Spinal cord (tissue), 10 donors: ENCODE data around the gene STX12. TPM values are rescaled to one million over a fixed set of nuclear protein-coding genes. Genes with fewer than 3 reads are reported as not detected.
A peak's percentile ranks its signal among the peaks of the same experiment; 100 is the strongest.
"Not testable (repeated sequence)": the region's sequence is repeated elsewhere in the genome, so short reads cannot be mapped to it uniquely, and the experiment has no call there.

Experiments
- DNase-seq, 6 donors: peaks; one replicate each; pipeline versions ENCODE4 v3.0.0 to v3.0.0-alpha.2; 2013 to 2015; ENCODE audit warnings: low spot score in 6 of 6, low read depth in 4 of 6
- H3K27ac ChIP-seq: one replicate; pipeline ENCODE4 v1.5.1; 2013; ENCODE audit warnings: low read depth, low read length, control low read depth
- H3K27me3 ChIP-seq: one replicate; pipeline ENCODE4 v1.6.1; 2013; ENCODE audit warnings: low read length; ENCODE audit not compliant: control insufficient read depth, insufficient read depth
- H3K36me3 ChIP-seq: one replicate; pipeline ENCODE4 v1.6.1; 2013; ENCODE audit warnings: low read length; ENCODE audit not compliant: control insufficient read depth, insufficient read depth
- H3K4me1 ChIP-seq: one replicate; pipeline ENCODE4 v1.6.1; 2013; ENCODE audit warnings: low read length; ENCODE audit not compliant: control insufficient read depth, insufficient read depth
- H3K4me3 ChIP-seq: one replicate; pipeline ENCODE4 v1.5.1; 2013; ENCODE audit warnings: low read depth, low read length, control low read depth
- H3K9me3 ChIP-seq: one replicate; pipeline ENCODE4 v1.6.1; 2013; ENCODE audit warnings: low read length; ENCODE audit not compliant: control insufficient read depth, insufficient read depth
- WGBS: methylation state at CpG from one replicate; pipeline ENCODE4 v1.1.5; 2013; ENCODE audit warnings: missing lambda C conversion rate; ENCODE audit not compliant: insufficient coverage; 5-methylcytosine and 5-hydroxymethylcytosine counted together
- polyA plus RNA-seq, 2 donors: library from polyadenylated mRNA; unstranded; fragments of 120-200 nt; gene quantifications; one replicate each; pipeline ENCODE4 v1.2.1, GENCODE V29; 2013; ENCODE audit not compliant: insufficient read length in 2 of 2
- total RNA-seq, 2 donors: library from RNA; depleted of rRNA in 1 of 2; stranded (reverse); fragments of 120-200 nt in 1 of 2; fragments of >200 nt in 1 of 2; gene quantifications; one replicate each; pipeline versions ENCODE4 v1.2.3 to v1.2.4, GENCODE V29; 2013 to 2014
- donor health status: healthy.

STX12 gene
- total and polyA plus RNA-seq, 4 donors: 74.3 to 139 (median 107) TPM

- Histone ChIP-seq H3K27me3 (no peaks in the 10 kb centered on the region), H3K27ac (peak overlapping the region; percentile 85), H3K4me1 (peaks cover 3% of the 10 kb centered on the region), H3K4me3 (peak overlapping the region; percentile 74), H3K9me3 (no peaks in the 10 kb centered on the region), H3K36me3 (no peaks in the 10 kb centered on the region)
- WGBS: no CpG with 5 or more reads among the region's 3 CpGs
- DNase-seq: peak in 1 of 6 donors; percentile 9
These were observed 917 bp downstream of the STX12 start for GRCh38 chr1:27773826-27774445.

GRCh38 chr1:27774654-27775053 lies 1.6 kb downstream of the STX12 start:
- no peaks in the 10 kb centered on the region for H3K36me3 ChIP-seq
- peaks cover 3% of the 10 kb centered on the region for H3K4me1 ChIP-seq
- no peaks in the 10 kb centered on the region for H3K27me3 ChIP-seq
- no peak overlapping the region for H3K4me3 ChIP-seq
- WGBS: no CpG with 5 or more reads among the region's 2 CpGs
- no peaks in the 10 kb centered on the region for H3K9me3 ChIP-seq
- DNase-seq: no peak
- H3K27ac ChIP-seq: no peak overlapping the region

- not testable (repeated sequence) for H3K9me3 ChIP-seq, H3K27me3 ChIP-seq, H3K4me1 ChIP-seq, DNase-seq, H3K27ac ChIP-seq, H3K4me3 ChIP-seq, H3K36me3 ChIP-seq
- WGBS: no CpG with 5 or more reads among the region's 3 CpGs
These were observed 2.3 kb downstream of the STX12 start for GRCh38 chr1:27775336-27775735.

- DNase-seq, H3K27ac ChIP-seq, H3K4me1 ChIP-seq, H3K9me3 ChIP-seq, H3K4me3 ChIP-seq, H3K36me3 ChIP-seq, H3K27me3 ChIP-seq: not testable (repeated sequence)
These were observed 3.3 kb downstream of the STX12 start for GRCh38 chr1:27776276-27776675.

- WGBS: 100% methylated on average over 3 of the region's 3 CpGs
- Histone ChIP-seq H3K36me3 (peaks cover 2% of the 10 kb centered on the region), H3K4me3 (no peak overlapping the region), H3K27me3 (no peaks in the 10 kb centered on the region), H3K27ac (no peak overlapping the region), H3K4me1 (peaks cover 3% of the 10 kb centered on the region), H3K9me3 (no peaks in the 10 kb centered on the region)
- DNase-seq: no peak
These were observed 5.0 kb downstream of the STX12 start for GRCh38 chr1:27778056-27778455.

GRCh38 chr1:27779122-27779521 lies 6.1 kb downstream of the STX12 start:
- 89% methylated on average over 4 of the region's 4 CpGs for WGBS

GRCh38 chr1:27782950-27783349 lies 9.9 kb downstream of the STX12 start:
- no peaks in the 10 kb centered on the region for H3K27me3 ChIP-seq

More at GRCh38 chr1:27779122-27779521, 6.1 kb downstream of the STX12 start:
- Histone ChIP-seq H3K4me3 (no peak overlapping the region), H3K27ac (no peak overlapping the region), H3K27me3 (no peaks in the 10 kb centered on the region), H3K9me3 (no peaks in the 10 kb centered on the region), H3K36me3 (peaks cover 2% of the 10 kb centered on the region), H3K4me1 (peaks cover 3% of the 10 kb centered on the region)
- DNase-seq: no peak

GRCh38 chr1:27784700-27785099 lies 11.7 kb downstream of the STX12 start:
- Histone ChIP-seq H3K27me3 (no peaks in the 10 kb centered on the region), H3K4me3 (no peak overlapping the region), H3K9me3 (no peaks in the 10 kb centered on the region), H3K27ac (no peak overlapping the region), H3K4me1 (peaks cover 10% of the 10 kb centered on the region), H3K36me3 (peaks cover 2% of the 10 kb centered on the region)
- WGBS: no CpG with 5 or more reads among the region's 1 CpG
- DNase-seq: no peak

More at GRCh38 chr1:27782950-27783349, 9.9 kb downstream of the STX12 start:
- no peak overlapping the region for H3K4me3 ChIP-seq
- WGBS: 67% methylated on average over 1 of the region's 3 CpGs
- H3K36me3 ChIP-seq: peaks cover 2% of the 10 kb centered on the region
- peaks cover 2% of the 10 kb centered on the region for H3K4me1 ChIP-seq
- H3K9me3 ChIP-seq: no peaks in the 10 kb centered on the region
- no peak overlapping the region for H3K27ac ChIP-seq
- no peak for DNase-seq

- Histone ChIP-seq H3K4me3 (no peak overlapping the region), H3K4me1 (peaks cover 10% of the 10 kb centered on the region), H3K27me3 (no peaks in the 10 kb centered on the region), H3K36me3 (no peaks in the 10 kb centered on the region), H3K27ac (no peak overlapping the region), H3K9me3 (no peaks in the 10 kb centered on the region)
- no peak for DNase-seq
These were observed 12.9 kb downstream of the STX12 start for GRCh38 chr1:27785781-27786455.

- H3K27ac ChIP-seq: no peak overlapping the region
- H3K9me3 ChIP-seq: no peaks in the 10 kb centered on the region
- peaks cover 5% of the 10 kb centered on the region for H3K36me3 ChIP-seq
- H3K27me3 ChIP-seq: no peaks in the 10 kb centered on the region
- no peak overlapping the region for H3K4me3 ChIP-seq
- peaks cover 10% of the 10 kb centered on the region for H3K4me1 ChIP-seq
- DNase-seq: peak in 2 of 6 donors; percentile 2 to 40
These were observed 14.9 kb downstream of the STX12 start for GRCh38 chr1:27787895-27788294.
